Neural crest cell (in vitro differentiated cells): Measurements from ENCODE around the gene PCDH20. TPM values are rescaled to one million over a fixed set of nuclear protein-coding genes. Genes with fewer than 3 reads are reported as not detected.
A peak's percentile ranks its signal among the peaks of the same experiment; 100 is the strongest.

Experiments
- DNase-seq: peaks from one replicate; pipeline ENCODE4 v3.0.0; 2021; ENCODE audit warnings: low read depth, mixed read lengths, low spot score
- H3K27ac Mint-ChIP-seq: one replicate; pipeline ENCODE4 v1.8.0; 2021; ENCODE audit warnings: mild to moderate bottlenecking, mixed read lengths; ENCODE audit not compliant: unreplicated experiment
- H3K27me3 Mint-ChIP-seq: 2 replicates; pipeline ENCODE4 v1.8.0; 2021; ENCODE audit warnings: low read depth, mild to moderate bottlenecking, mixed read lengths
- H3K36me3 Mint-ChIP-seq: 2 replicates; pipeline ENCODE4 v1.8.0; 2021; ENCODE audit warnings: low read depth, mild to moderate bottlenecking, mixed read lengths
- H3K4me1 Mint-ChIP-seq: 2 replicates; pipeline ENCODE4 v1.8.0; 2021; ENCODE audit warnings: mixed read lengths
- H3K4me3 Mint-ChIP-seq: one replicate; pipeline ENCODE4 v1.8.0; 2021; ENCODE audit warnings: mild to moderate bottlenecking, mixed read lengths
- H3K9me3 Mint-ChIP-seq: 2 replicates; pipeline ENCODE4 v1.8.0; 2021; ENCODE audit warnings: mixed read lengths
- total RNA-seq: library from RNA; stranded (reverse); gene quantifications from 2 replicates; pipeline ENCODE4 v1.2.1, GENCODE V29; 2021
- TF ChIP-seq, protein P1 (sequence below): fragments of 200-600 bp; sonication (generic); conservative IDR thresholded peaks from 2 replicates; pipeline ENCODE4 v1.5.0; 2021; ENCODE audit warnings: antibody characterized with exemption, mild to moderate bottlenecking

PCDH20 gene
- total RNA-seq, 1 donor from 2014 or later, result 0.16 TPM

DNA sequence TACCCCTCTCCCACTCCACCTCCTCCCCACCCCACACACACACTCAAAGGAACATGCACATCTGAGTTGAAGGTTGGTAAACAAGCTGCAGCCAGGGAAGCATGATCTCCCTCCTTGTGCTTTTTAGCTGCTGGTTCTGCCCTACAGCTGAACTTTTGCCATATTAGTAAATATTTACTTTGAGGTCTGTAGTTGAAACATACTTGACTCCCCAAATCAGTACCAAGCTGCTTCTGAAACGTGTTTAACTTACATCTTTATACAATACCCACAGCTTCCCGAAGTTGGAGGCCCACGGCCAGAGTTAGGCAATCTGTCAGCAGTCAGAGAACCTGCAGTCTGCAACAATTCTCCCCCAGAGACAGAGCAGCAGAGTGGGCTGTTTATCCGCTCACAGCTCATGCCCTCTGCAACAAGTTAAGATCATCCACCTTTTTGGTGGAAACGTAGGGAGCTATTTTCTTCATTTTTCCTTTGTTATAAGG lies 1.5 kb upstream of the PCDH20 start:
- no peaks in the 10 kb centered on the region for H3K9me3 Mint-ChIP-seq
- TF ChIP-seq, protein P1, sequence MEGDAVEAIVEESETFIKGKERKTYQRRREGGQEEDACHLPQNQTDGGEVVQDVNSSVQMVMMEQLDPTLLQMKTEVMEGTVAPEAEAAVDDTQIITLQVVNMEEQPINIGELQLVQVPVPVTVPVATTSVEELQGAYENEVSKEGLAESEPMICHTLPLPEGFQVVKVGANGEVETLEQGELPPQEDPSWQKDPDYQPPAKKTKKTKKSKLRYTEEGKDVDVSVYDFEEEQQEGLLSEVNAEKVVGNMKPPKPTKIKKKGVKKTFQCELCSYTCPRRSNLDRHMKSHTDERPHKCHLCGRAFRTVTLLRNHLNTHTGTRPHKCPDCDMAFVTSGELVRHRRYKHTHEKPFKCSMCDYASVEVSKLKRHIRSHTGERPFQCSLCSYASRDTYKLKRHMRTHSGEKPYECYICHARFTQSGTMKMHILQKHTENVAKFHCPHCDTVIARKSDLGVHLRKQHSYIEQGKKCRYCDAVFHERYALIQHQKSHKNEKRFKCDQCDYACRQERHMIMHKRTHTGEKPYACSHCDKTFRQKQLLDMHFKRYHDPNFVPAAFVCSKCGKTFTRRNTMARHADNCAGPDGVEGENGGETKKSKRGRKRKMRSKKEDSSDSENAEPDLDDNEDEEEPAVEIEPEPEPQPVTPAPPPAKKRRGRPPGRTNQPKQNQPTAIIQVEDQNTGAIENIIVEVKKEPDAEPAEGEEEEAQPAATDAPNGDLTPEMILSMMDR, result no peak
- peaks cover 58% of the 10 kb centered on the region for H3K27me3 Mint-ChIP-seq
- DNase-seq, result no peak
- H3K27ac Mint-ChIP-seq, result no peak overlapping the region
- H3K36me3 Mint-ChIP-seq, result no peaks in the 10 kb centered on the region
- peaks cover 25% of the 10 kb centered on the region for H3K4me1 Mint-ChIP-seq
- H3K4me3 Mint-ChIP-seq, result no peak overlapping the region

DNA sequence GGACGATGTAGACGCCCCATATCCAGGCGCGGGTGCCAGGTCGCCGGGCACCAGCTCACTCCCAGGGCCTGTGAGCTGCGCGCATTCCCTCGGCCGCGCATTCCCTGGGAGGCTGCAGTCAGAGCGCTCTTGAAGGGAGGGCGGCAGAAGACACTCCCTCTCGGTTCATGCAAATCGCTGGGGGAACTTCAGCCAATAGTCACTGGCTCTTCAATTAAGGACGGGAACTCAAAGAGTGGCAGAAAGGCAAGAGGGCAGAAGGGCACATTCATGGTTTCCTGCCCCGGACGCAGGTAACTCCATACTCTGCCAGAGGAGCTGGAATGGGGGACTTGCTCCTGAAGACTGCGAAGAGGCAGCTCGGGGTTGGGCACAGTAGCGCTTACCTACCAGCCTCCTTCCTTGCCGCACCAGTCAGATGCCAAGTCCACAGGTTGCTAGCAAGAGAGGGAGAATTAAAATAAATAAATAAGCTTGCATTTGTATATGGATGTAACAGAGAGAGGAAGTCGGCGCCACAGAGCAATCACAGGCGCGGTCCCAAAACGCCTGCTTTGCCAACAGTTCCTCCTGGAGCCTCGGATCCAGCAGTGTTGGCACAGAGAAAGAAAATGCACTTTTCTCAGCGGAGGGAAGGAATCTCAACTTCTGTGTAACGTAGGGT lies 459 bp downstream of the PCDH20 start:
- Mint-ChIP-seq H3K9me3 (no peaks in the 10 kb centered on the region), H3K4me3 (peak overlapping the region; percentile 86), H3K27ac (no peak overlapping the region), H3K27me3 (peaks cover 69% of the 10 kb centered on the region), H3K36me3 (no peaks in the 10 kb centered on the region), H3K4me1 (peaks cover 25% of the 10 kb centered on the region)
- TF ChIP-seq, protein P1, result no peak
- DNase-seq, result peak; percentile 43

DNA sequence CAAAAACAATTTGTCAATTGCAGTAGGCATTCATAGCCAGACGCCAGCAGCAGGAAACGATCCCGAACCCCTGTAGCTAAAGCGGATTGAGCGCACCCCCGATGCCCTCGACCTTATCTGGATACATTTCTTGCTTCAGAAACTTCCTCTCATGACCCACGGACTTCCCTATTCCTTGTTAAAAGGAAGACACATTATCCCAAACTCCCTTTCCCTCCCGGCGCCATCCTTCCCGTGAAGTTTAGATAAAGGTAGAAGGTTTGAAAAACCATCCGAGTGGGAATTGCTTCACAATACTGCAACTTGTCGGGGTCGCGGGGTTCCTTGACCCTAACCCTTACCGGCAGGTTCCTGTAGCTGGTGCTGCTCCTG lies 977 bp downstream of the PCDH20 start:
- Mint-ChIP-seq H3K9me3 (no peaks in the 10 kb centered on the region), H3K36me3 (no peaks in the 10 kb centered on the region), H3K4me3 (peak overlapping the region; percentile 86), H3K27ac (no peak overlapping the region), H3K4me1 (peaks cover 25% of the 10 kb centered on the region), H3K27me3 (peaks cover 69% of the 10 kb centered on the region)
- TF ChIP-seq, protein P1, result no peak
- DNase-seq, result no peak

DNA sequence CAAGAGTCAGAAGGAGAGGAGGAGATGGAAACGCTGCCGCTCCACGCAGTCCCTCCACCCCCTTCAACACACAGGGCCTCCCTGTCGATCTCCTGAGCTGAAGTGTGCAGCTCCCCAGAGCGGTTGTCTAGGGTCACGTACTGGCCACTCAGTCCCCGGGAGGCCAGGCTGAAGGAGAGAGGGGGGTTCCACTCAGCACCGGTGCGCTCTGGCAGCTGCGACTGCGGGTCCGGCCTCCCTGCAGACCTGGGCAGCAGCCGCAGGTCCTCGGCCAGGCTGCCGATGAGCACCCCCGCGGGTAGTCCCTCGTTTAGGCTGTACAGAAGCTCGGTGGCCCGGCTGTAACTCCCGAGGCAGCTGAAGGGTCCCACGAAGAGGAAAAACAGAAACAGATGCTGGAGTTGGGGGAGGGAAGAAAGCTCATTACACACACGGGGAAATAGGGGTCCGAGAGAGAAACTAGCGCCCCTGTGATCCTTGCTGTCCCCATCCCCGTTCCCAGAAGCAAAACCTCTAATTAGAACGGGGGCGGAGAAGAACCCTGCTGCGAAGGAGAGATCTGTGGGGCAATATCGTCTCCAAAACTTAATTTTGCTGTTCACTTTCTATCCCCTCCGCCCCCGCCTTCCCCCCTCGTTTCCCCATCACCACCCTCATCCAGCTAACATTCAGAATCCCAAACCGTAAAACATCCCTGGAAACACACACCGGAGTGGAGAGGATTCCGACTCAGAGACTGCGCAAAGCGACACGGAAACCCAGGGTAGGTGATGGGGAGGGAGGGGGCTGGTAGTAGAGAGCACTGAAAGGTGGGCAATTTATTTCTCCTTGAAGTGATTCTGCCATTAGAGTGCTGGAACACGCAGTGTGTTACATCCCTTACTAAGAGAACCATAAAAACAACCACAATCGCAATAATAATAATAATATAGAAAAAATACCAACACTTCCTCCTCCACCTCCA lies 1.8 kb downstream of the PCDH20 start:
- no peaks in the 10 kb centered on the region for H3K36me3 Mint-ChIP-seq
- H3K9me3 Mint-ChIP-seq, result no peaks in the 10 kb centered on the region
- TF ChIP-seq, protein P1, result no peak
- no peak overlapping the region for H3K27ac Mint-ChIP-seq
- peaks cover 69% of the 10 kb centered on the region for H3K27me3 Mint-ChIP-seq
- peaks cover 25% of the 10 kb centered on the region for H3K4me1 Mint-ChIP-seq
- DNase-seq, result no peak
- peak overlapping the region; percentile 86 for H3K4me3 Mint-ChIP-seq

DNA sequence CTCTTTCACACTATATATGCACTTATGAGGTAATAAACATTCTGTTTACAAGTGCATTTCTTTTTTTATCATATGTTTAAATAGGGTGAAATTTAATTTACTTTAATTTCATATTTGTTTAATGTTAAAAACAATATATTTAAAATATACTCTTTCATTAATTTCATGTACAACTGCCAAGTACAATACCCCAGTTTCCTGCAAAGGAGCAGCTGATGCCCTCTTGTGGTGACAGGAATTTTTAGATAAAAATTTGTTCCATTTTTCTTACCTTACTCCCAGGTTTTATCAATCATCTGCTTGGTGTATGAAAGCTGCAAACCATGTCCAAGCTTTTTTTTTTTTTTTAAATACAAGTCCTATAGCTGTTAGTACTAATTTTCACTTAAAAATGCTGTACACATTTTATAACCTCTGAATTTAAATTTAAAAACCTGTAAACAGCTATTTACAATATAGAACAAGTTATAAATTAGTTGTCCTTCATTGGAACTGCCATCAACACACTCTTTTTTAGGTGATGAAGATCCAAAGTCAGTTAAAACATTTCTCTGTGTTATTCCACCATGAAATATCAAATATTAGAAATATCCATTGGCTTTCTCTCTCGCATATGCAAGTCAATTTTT lies 4.9 kb downstream of the PCDH20 start:
- H3K27me3 Mint-ChIP-seq, result peaks cover 54% of the 10 kb centered on the region
- H3K36me3 Mint-ChIP-seq, result no peaks in the 10 kb centered on the region
- H3K27ac Mint-ChIP-seq, result no peak overlapping the region
- no peak overlapping the region for H3K4me3 Mint-ChIP-seq
- no peak for DNase-seq
- no peaks in the 10 kb centered on the region for H3K9me3 Mint-ChIP-seq
- TF ChIP-seq, protein P1, result peak; percentile 78
- peaks cover 25% of the 10 kb centered on the region for H3K4me1 Mint-ChIP-seq
